PC-9 (cell line): ENCODE data around the gene ATIC. TPM values are rescaled to one million over a fixed set of nuclear protein-coding genes. Genes with fewer than 3 reads are reported as not detected.

ENCODE experiments used
- BruUV-seq: library from RNA; stranded (reverse); fragments of 400-500 nt; replicated peaks from 2 replicates; lab custom pipeline; 2021; lab: Mats Ljungman, UMichigan
- CTCF ChIA-PET: fragments of 300-600 bp; sonication (Branson Sonifier 250); formaldehyde crosslinking; loops from one replicate; lab custom pipeline; 2022; ENCODE audit warnings: antibody characterized with exemption; lab: Charles Lee
- POLR2A ChIA-PET: fragments of 300-600 bp; sonication (Branson Sonifier 250); formaldehyde crosslinking; loops from one replicate; lab custom pipeline; 2022; ENCODE audit warnings: antibody characterized with exemption; ENCODE audit not compliant: unreplicated experiment; lab: Charles Lee
- DNase-seq, 2 experiments: peaks; one replicate each; pipeline versions ENCODE4 v3.0.0 to v3.0.0-alpha.2; 2015 to 2022; ENCODE audit warnings: mixed read lengths in 1 of 2
- H2AFZ ChIP-seq: fragments of 200-600 bp; sonication (generic); 2 replicates; pipeline ENCODE4 v1.8.1; 2017; ENCODE audit warnings: antibody characterized with exemption
- H3F3A ChIP-seq: fragments of 200-600 bp; sonication (generic); 2 replicates; pipeline ENCODE4 v1.8.1; 2017; ENCODE audit warnings: antibody characterized with exemption, mild to moderate bottlenecking, low read depth; ENCODE audit not compliant: insufficient read depth
- H3K27ac ChIP-seq: fragments of 200-600 bp; sonication (generic); 2 replicates; pipeline ENCODE4 v1.6.1; 2016; ENCODE audit warnings: mixed run types
- H3K27me3 ChIP-seq: fragments of 200-600 bp; sonication (generic); 2 replicates; pipeline ENCODE4 v1.6.1; 2016; ENCODE audit warnings: low read depth, mixed run types; ENCODE audit not compliant: insufficient read depth
- H3K36me3 ChIP-seq: fragments of 200-600 bp; sonication (generic); 2 replicates; pipeline ENCODE4 v1.6.1; 2016; ENCODE audit warnings: low read depth, mixed run types
- H3K4me1 ChIP-seq: fragments of 200-600 bp; sonication (generic); replicated peaks from 2 replicates; pipeline ENCODE4 v1.6.1; 2016; ENCODE audit warnings: mixed run types; ENCODE audit not compliant: insufficient read depth
- H3K4me2 ChIP-seq: fragments of 200-600 bp; sonication (generic); 2 replicates; pipeline ENCODE4 v1.6.1; 2017; ENCODE audit warnings: mixed run types
- H3K4me3 ChIP-seq: fragments of 200-600 bp; sonication (generic); 2 replicates; pipeline ENCODE4 v1.6.1; 2016; ENCODE audit warnings: mixed run types
- H3K79me2 ChIP-seq: fragments of 200-600 bp; sonication (generic); 2 replicates; pipeline ENCODE4 v1.6.1; 2017; ENCODE audit warnings: low read depth, mixed run types
- H3K9me2 ChIP-seq: fragments of 200-600 bp; sonication (generic); 2 replicates; pipeline ENCODE4 v1.8.1; 2017; ENCODE audit warnings: mild to moderate bottlenecking; ENCODE audit not compliant: insufficient read depth
- H3K9me3 ChIP-seq: fragments of 200-600 bp; sonication (generic); 2 replicates; pipeline ENCODE4 v1.8.1; 2016; ENCODE audit warnings: low read depth; ENCODE audit not compliant: insufficient read depth
- H4K20me1 ChIP-seq: fragments of 200-600 bp; sonication (generic); 2 replicates; pipeline ENCODE4 v1.8.1; 2017; ENCODE audit not compliant: insufficient read depth
- CTCF ChIP-seq: fragments of 200-600 bp; sonication (generic); conservative IDR thresholded peaks from 2 replicates; pipeline ENCODE4 v1.6.1; 2017; ENCODE audit warnings: mixed run types, antibody characterized with exemption, mild to moderate bottlenecking, moderate library complexity
- EZH2 ChIP-seq: fragments of 200-600 bp; sonication (generic); IDR thresholded peaks from 2 replicates; pipeline ENCODE4 v1.8.0; 2017; ENCODE audit warnings: antibody characterized with exemption, low read depth
- intact Hi-C: fragments of 100-400 bp; cut with micrococcal nuclease; formaldehyde crosslinking; loops from one replicate; pipeline ENCODE4 v1.10.0; 2022; ENCODE audit not compliant: unreplicated experiment
- total RNA-seq: library from RNA; stranded (reverse); gene quantifications from 2 replicates; pipeline ENCODE4 v1.2.3, GENCODE V29; 2021

The ATIC gene
- total RNA-seq, 1 experiment from 2014 or later = 290 TPM

DNA sequence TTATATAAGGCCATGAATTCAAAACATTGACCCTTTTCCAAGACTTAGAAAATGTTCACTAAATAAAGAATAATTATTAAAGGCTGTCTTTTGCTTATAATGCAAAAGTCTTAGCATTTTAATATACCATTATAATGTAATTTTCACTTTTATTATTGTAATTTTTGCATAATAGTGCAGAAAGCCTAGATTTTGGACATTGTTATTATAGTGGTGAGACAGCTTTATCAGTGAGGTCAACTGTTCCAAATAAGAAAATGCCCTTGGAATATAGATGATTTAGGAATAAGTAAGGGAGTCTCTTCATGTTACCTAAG is 56.6 kb downstream of the ATIC start:
- Histone ChIP-seq H3K9me3 (no peaks in the 10 kb centered on the region), H3F3A (no peaks in the 10 kb centered on the region), H3K79me2 (no peaks in the 10 kb centered on the region), H3K27ac (no peak overlapping the region), H3K27me3 (no peaks in the 10 kb centered on the region), H3K4me3 (no peak overlapping the region), H3K4me1 (no peaks in the 10 kb centered on the region), H3K36me3 (peaks cover 4% of the 10 kb centered on the region; the same call in 1 of the 2 replicates), H3K4me2 (no peak overlapping the region), H3K9me2 (no peaks in the 10 kb centered on the region), H4K20me1 (no peaks in the 10 kb centered on the region), H2AFZ (no peak overlapping the region)
- ChIA-PET POLR2A (no interaction called here), CTCF (no interaction called here)
- TF ChIP-seq CTCF (no peak), EZH2 (no peak)
- intact Hi-C loops = no loop called here
- BruUV-seq = no TSS peak
- DNase-seq = no peak

DNA sequence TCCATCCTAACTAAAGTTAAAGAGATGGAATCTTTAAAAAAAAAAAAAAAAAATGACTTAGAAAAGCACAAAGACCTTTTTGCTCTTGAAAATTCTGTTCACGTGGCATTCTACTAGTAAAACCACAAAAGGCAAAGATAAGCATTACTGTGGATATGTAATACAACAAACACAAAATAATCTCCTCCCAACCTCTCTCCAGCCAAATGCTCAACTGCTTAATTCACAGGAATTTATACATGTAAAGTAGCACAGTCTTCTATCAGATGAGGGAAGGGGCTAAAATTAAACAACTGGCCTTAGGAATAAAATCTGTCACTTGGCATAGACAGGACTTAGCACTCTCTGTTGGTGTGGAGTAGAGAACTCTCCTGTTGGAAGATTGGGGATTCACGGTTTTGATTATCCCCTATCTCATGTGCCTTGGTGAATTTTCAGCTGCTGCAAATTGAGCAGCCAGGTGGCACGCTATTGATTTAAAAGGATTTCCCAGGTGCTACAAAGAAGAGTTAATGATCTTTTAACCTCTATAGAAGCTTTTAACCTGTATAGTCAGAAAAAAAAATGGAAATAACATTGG is 57.4 kb downstream of the ATIC start:
- TF ChIP-seq CTCF = no peak
- no peak for TF ChIP-seq EZH2
- H3K9me2 ChIP-seq = no peaks in the 10 kb centered on the region
- no peak for DNase-seq
- H2AFZ ChIP-seq = no peak overlapping the region
- H3K27me3 ChIP-seq = no peaks in the 10 kb centered on the region
- H3K79me2 ChIP-seq = no peaks in the 10 kb centered on the region
- H3K4me1 ChIP-seq = no peaks in the 10 kb centered on the region
- H3F3A ChIP-seq = no peaks in the 10 kb centered on the region
- intact Hi-C loops = no loop called here
- no peaks in the 10 kb centered on the region for H3K9me3 ChIP-seq
- ChIA-PET POLR2A (no interaction called here), CTCF (no interaction called here)
- H4K20me1 ChIP-seq = no peaks in the 10 kb centered on the region
- no peak overlapping the region for H3K4me3 ChIP-seq
- H3K27ac ChIP-seq = no peak overlapping the region
- no peak overlapping the region for H3K4me2 ChIP-seq
- H3K36me3 ChIP-seq = 0 out of 2 replicates have a peak, but pooled peaks cover 3% of the 10 kb centered on the region
- BruUV-seq = no TSS peak

GRCh38 chr2:215370112-215370965 is 58.5 kb downstream of the ATIC start:
- Histone ChIP-seq H3K9me2 (no peaks in the 10 kb centered on the region), H3K79me2 (no peaks in the 10 kb centered on the region), H3K4me1 (no peaks in the 10 kb centered on the region), H3K27ac (no peak overlapping the region), H4K20me1 (no peaks in the 10 kb centered on the region), H3K27me3 (no peaks in the 10 kb centered on the region), H3K9me3 (no peaks in the 10 kb centered on the region), H3F3A (no peaks in the 10 kb centered on the region), H3K36me3 (0 out of 2 replicates have a peak, but pooled peaks cover 3% of the 10 kb centered on the region), H3K4me3 (no peak overlapping the region), H2AFZ (no peak overlapping the region), H3K4me2 (no peak overlapping the region)
- CTCF ChIA-PET = no interaction called here
- POLR2A ChIA-PET = no interaction called here
- DNase-seq = no peak
- BruUV-seq = no TSS peak
- no peak for TF ChIP-seq EZH2
- intact Hi-C loops = no loop called here
